ENCODE measurements around the gene VKORC1. TPM values are rescaled to one million over a fixed set of nuclear protein-coding genes. Genes with fewer than 3 reads are reported as not detected.
A peak's percentile ranks its signal among the peaks of the same experiment; 100 is the strongest.

Gene VKORC1
- total and polyA plus RNA-seq, 2 of the 8 experiments (the other 6 are each of a cell fraction or from before 2014, with no cell fraction given) = 84.1 to 483 TPM

DNA sequence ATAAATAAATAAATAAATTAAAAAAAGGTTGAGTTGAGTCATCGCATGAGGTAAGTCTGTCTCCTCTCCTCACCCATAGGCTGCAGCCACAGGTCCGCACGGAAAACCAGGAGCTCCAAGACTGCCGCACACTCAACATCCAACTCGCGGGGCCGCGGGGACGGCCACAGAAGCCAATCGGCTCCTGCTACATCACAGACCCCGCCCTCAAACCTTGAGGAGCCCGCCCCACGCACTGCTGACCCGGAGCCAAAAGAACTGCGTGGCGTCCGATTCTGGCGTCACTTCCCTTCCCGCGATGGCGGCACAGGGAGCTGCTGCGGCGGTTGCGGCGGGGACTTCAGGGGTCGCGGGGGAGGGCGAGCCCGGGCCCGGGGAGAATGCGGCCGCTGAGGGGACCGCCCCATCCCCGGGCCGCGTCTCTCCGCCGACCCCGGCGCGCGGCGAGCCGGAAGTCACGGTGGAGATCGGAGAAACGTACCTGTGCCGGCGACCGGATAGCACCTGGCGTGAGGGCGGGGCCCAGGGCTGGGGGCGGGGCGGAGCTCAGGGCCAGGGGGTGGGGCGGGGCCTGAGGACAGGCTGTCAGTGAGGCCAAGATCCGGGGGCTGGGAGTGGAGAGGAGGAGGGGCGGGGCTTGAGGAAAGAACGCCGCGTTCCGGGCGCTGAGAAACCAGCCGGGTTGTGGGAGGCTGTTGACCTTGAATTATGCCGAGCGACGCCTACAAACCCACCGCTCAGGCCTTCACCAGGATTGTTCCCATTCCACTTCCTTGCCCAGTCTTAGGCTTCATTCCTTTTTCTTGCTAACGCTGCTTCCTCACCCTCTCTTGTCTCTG, 23.0 kb upstream of the VKORC1 start, which contains the start of gene KAT8:
KAT8 (plus strand) TSS at position 281 of the 839 bp plus-strand sequence; CDS start at position 299, 18 bp downstream.
- H3K4ac ChIP-seq (replicated peaks; ENCODE audit: insufficient read length, low read depth, low read length) = no peak within 1 kb of the TSS
- peaks cover 3 to 19% of the 10 kb centered on the region in 2 experiments; a peak in 3 of 4 replicates for H3K79me2 ChIP-seq (ENCODE audit: control insufficient read depth in 1 of 2, insufficient read depth in 2 of 2, low read length in 2 of 2)
- H3K27ac ChIP-seq (ENCODE audit: low read depth, low read length) = peak within 1 kb of the TSS; percentile 90
- TF ChIP-seq JUN (IDR thresholded peaks at IDR 0.05; ENCODE audit: low read depth, low read length) (no peak), ASH2L (IDR thresholded peaks at IDR 0.05; ENCODE audit: low read length) (peak; percentile 87), SIRT6 (IDR thresholded peaks at IDR 0.05; ENCODE audit: low read length) (no peak), GTF2F1 (IDR thresholded peaks at IDR 0.05; ENCODE audit: borderline replicate concordance, low read depth, low read length) (no peak), SAP30 (IDR thresholded peaks at IDR 0.05; ENCODE audit: insufficient read depth, insufficient replicate concordance, low read length) (peak; percentile 76), ZNF274 (IDR thresholded peaks at IDR 0.05; ENCODE audit: borderline replicate concordance, extremely low read depth, low read length) (no peak), ATF2 (IDR thresholded peaks at IDR 0.05; ENCODE audit: low read length) (no peak; the same call in 1 of the 2 replicates), NANOG (IDR thresholded peaks at IDR 0.05; ENCODE audit: insufficient read depth, low read depth, low read length, poor library complexity, severe bottlenecking) (no peak), NRF1 (IDR thresholded peaks at IDR 0.05; ENCODE audit: low read depth, low read length) (no peak)

More for the DNA sequence above, 23.0 kb upstream of the VKORC1 start, which contains the start of gene KAT8:
- Histone ChIP-seq H3K79me1 (ENCODE audit: low read depth, low read length) (peaks cover 8% of the 10 kb centered on the region), H2BK5ac (ENCODE audit: low read depth, low read length) (peak within 1 kb of the TSS; percentile 79), H3K27me3 (replicated peaks in 1 of 4; ENCODE audit: control insufficient read depth in 3 of 4, extremely low read depth in 1 of 4, insufficient read depth in 3 of 4, low read length in 3 of 4) (no peaks in the 10 kb centered on the region), H4K20me1 (replicated peaks in 1 of 2; ENCODE audit: control insufficient read depth in 1 of 2, insufficient read depth in 2 of 2, low read length in 2 of 2) (peaks cover 0 to 5% of the 10 kb centered on the region in 2 experiments), H4K5ac (ENCODE audit: insufficient read length, low read depth, low read length) (no peak within 1 kb of the TSS), H3K14ac (ENCODE audit: insufficient read length) (no peak within 1 kb of the TSS), H3K4me1 (replicated peaks in 1 of 4; ENCODE audit: control insufficient read depth in 3 of 4, insufficient read depth in 4 of 4, low read length in 3 of 4) (peaks cover 0 to 4% (median 2%) of the 10 kb centered on the region in 4 experiments; a peak in 3 of 7 replicates), H2BK15ac (ENCODE audit: low read length) (no peak within 1 kb of the TSS), H3K4me3 (ENCODE audit: extremely low read depth in 1 of 4, insufficient read depth in 2 of 4, low read depth in 3 of 4, low read length in 4 of 4) (peak within 1 kb of the TSS; percentile 70 to 96 (median 90)), H2BK120ac (replicated peaks; ENCODE audit: low read depth, low read length) (no peak within 1 kb of the TSS), H3K9ac (replicated peaks in 1 of 4; ENCODE audit: extremely low read depth in 1 of 4, low read depth in 3 of 4, low read length in 3 of 4) (peak within 1 kb of the TSS; percentile 75 to 92 (median 87)), H4K8ac (ENCODE audit: extremely low read depth, insufficient read depth, low read length) (peak within 1 kb of the TSS; percentile 98; the same call in 1 of the 2 replicates), H3K23ac (ENCODE audit: insufficient read length) (no peak within 1 kb of the TSS), H3K4me2 (ENCODE audit: insufficient read depth in 1 of 2, low read depth in 2 of 2, low read length in 2 of 2) (peak within 1 kb of the TSS; percentile 94 to 98), H2BK12ac (ENCODE audit: low read depth, low read length) (no peak within 1 kb of the TSS), H2AK5ac (ENCODE audit: low read depth, low read length) (no peak within 1 kb of the TSS), H2BK20ac (ENCODE audit: low read length) (no peak within 1 kb of the TSS), H3K36me3 (ENCODE audit: control insufficient read depth in 2 of 4, insufficient read depth in 4 of 4, low read length in 3 of 4) (peaks cover 16 to 26% (median 21%) of the 10 kb centered on the region in 4 experiments), H4K91ac (replicated peaks; ENCODE audit: insufficient read length, low read length) (no peak within 1 kb of the TSS), H2AFZ (ENCODE audit: low read length) (no peak within 1 kb of the TSS), H3K18ac (ENCODE audit: extremely low read depth, low read length) (no peak within 1 kb of the TSS; the same call in 1 of the 2 replicates), H3K23me2 (ENCODE audit: low read depth, low read length) (peaks cover 6% of the 10 kb centered on the region), H3K9me3 (ENCODE audit: insufficient read depth in 2 of 2, low read depth in 1 of 2, low read length in 1 of 2) (no peaks in the 10 kb centered on the region), H3K56ac (replicated peaks; ENCODE audit: insufficient read length, low read depth, low read length) (no peak within 1 kb of the TSS)
- no peak for FAIRE-seq
- 1% methylated on average over 30 of the region's 68 CpGs; no CpG with 5 or more reads in 1 of the 2 experiments for WGBS, 2 experiments (ENCODE audit: extremely low coverage in 1 of 2, insufficient coverage in 1 of 2, insufficient read length in 1 of 2, insufficient replicate concordance in 2 of 2, low coverage in 1 of 2, low lambda C conversion rate in 2 of 2, missing lambda C conversion rate in 1 of 2)
- ChIA-PET CTCF (ENCODE audit: partially characterized antibody) (interaction anchor here (0.6 to 1.4 kb wide), 13 partner anchors 9 to 341 kb away, joined by 3 to 10 read pairs (median 3); partner anchors contain the start of genes BCKDK and HSD3B7), POLR2A (ENCODE audit: partially characterized antibody) (interaction anchor here (0.6 to 29.9 kb wide), 37 partner anchors 9 to 342 kb away, joined by 3 to 713 read pairs (median 5); partner anchors contain the start of genes ARMC5, BCKDK, FUS and HSD3B7)
- DNase-seq (ENCODE audit: low read depth in 1 of 2, low spot score in 2 of 2) = peak; percentile 90 to 94
